HCT116 (cell line): Measurements from ENCODE around the gene CYLC1. TPM values are rescaled to one million over a fixed set of nuclear protein-coding genes. Genes with fewer than 3 reads are reported as not detected.

Source experiments
- ATAC-seq: fragments of 200-7000 bp; cut with Tn5 transposase; 2 replicates; pipeline ENCODE4 v1.9.1; 2020; ENCODE audit warnings: mild to moderate bottlenecking, moderate library complexity
- BruUV-seq: library from RNA; stranded (reverse); fragments of 400-500 nt; replicated peaks from 2 replicates; lab custom pipeline; 2021; lab: Mats Ljungman, UMichigan
- CTCF ChIA-PET: fragments of 300-600 bp; sonication (Branson Sonifier 250); formaldehyde crosslinking; loops from one replicate; lab custom pipeline; 2021; ENCODE audit warnings: antibody characterized with exemption; lab: Charles Lee
- POLR2A ChIA-PET: fragments of 300-600, 350-600 bp; sonication (Branson Sonifier 250); formaldehyde crosslinking; loops from one replicate; lab custom pipeline; 2021; ENCODE audit warnings: antibody characterized with exemption; lab: Charles Lee
- RAD21 ChIA-PET, 2 experiments: fragments of 300-600 bp; sonication (Branson Sonifier 250); formaldehyde crosslinking; loops; one replicate each; lab custom pipeline; 2023; ENCODE audit warnings: low total read pairs in 2 of 2; ENCODE audit not compliant: uncharacterized antibody in 2 of 2, unreplicated experiment in 2 of 2, low non-redundant PET in 1 of 2; lab: Charles Lee
- DNase-seq: peaks from one replicate; pipeline ENCODE4 v3.0.0-alpha.2; 2010; ENCODE audit warnings: low read depth, low spot score
- H2AFZ ChIP-seq: fragments of 200-600 bp; shearing (Covaris generic), sonication (generic); 2 replicates; pipeline ENCODE4 v1.6.1; 2017; ENCODE audit warnings: low read depth, mixed run types, mixed read lengths, antibody characterized with exemption, low read length; ENCODE audit not compliant: poor library complexity, severe bottlenecking
- H3K27ac ChIP-seq: 2 replicates; pipeline ENCODE4 v1.5.1; 2012; ENCODE audit warnings: low read depth, low read length
- H3K27me3 ChIP-seq: fragments of 200-600 bp; sonication (generic); 2 replicates; pipeline ENCODE4 v1.6.1; 2016; ENCODE audit warnings: mixed run types, low read length, mixed read lengths; ENCODE audit not compliant: insufficient read depth
- H3K36me3 ChIP-seq, 2 experiments: fragments of 200-500 bp in 1 of 2; fragments of 200-600 bp in 1 of 2; sonication (Bioruptor generic) in 1 of 2; sonication (generic) in 1 of 2; 2 replicates each; pipeline versions ENCODE4 v1.5.1 to v1.6.1; 2014 to 2016; ENCODE audit warnings: low read length in 2 of 2, inconsistent platforms in 1 of 2, mixed read lengths in 1 of 2, mixed run types in 1 of 2; ENCODE audit not compliant: insufficient read depth in 2 of 2, control insufficient read depth in 1 of 2
- H3K4me1 ChIP-seq, 2 experiments: fragments of 200-600 bp in 1 of 2; sonication (generic) in 1 of 2; 2 replicates each; pipeline versions ENCODE4 v1.5.1 to v1.6.1; 2012 to 2017; ENCODE audit warnings: low read length in 2 of 2, inconsistent platforms in 1 of 2, mild to moderate bottlenecking in 1 of 2, mixed read lengths in 1 of 2, mixed run types in 1 of 2, moderate library complexity in 1 of 2; ENCODE audit not compliant: insufficient read depth in 2 of 2, control insufficient read depth in 1 of 2
- H3K4me2 ChIP-seq: fragments of 200-600 bp; sonication (generic); 2 replicates; pipeline ENCODE4 v1.6.1; 2017; ENCODE audit warnings: mixed run types, low read length, mixed read lengths
- H3K4me3 ChIP-seq, 2 experiments: fragments of 200-600 bp in 1 of 2; sonication (generic) in 1 of 2; replicated peaks in 1 of 2; 2 replicates each; pipeline ENCODE4 v1.5.1; 2011 to 2016; ENCODE audit warnings: low read length in 2 of 2, control low read depth in 1 of 2, low read depth in 1 of 2, mild to moderate bottlenecking in 1 of 2, mixed read lengths in 1 of 2, mixed run types in 1 of 2
- H3K79me2 ChIP-seq: fragments of 200-600 bp; sonication (generic); 2 replicates; pipeline ENCODE4 v1.6.1; 2017; ENCODE audit warnings: mild to moderate bottlenecking, mixed run types, low read length, moderate library complexity, mixed read lengths; ENCODE audit not compliant: insufficient read depth
- H3K9ac ChIP-seq: fragments of 200-600 bp; sonication (generic); 2 replicates; pipeline ENCODE4 v1.6.1; 2016; ENCODE audit warnings: low read length, mixed read lengths
- H3K9me2 ChIP-seq: fragments of 200-600 bp; sonication (generic), shearing (Covaris generic); 2 replicates; pipeline ENCODE4 v1.6.1; 2017; ENCODE audit warnings: mixed run types, mild to moderate bottlenecking, moderate library complexity; ENCODE audit not compliant: insufficient read depth
- H3K9me3 ChIP-seq, 2 experiments: fragments of 200-500 bp in 1 of 2; fragments of 200-600 bp in 1 of 2; sonication (Bioruptor generic) in 1 of 2; sonication (generic) in 1 of 2; 2 replicates each; pipeline ENCODE4 v1.6.1; 2014 to 2017; ENCODE audit warnings: low read length in 2 of 2, mixed read lengths in 2 of 2, inconsistent platforms in 1 of 2, low read depth in 1 of 2, mild to moderate bottlenecking in 1 of 2, mixed run types in 1 of 2, moderate library complexity in 1 of 2; ENCODE audit not compliant: control insufficient read depth in 1 of 2, insufficient read depth in 1 of 2
- H4K20me1 ChIP-seq: fragments of 200-600 bp; sonication (generic), shearing (Covaris generic); 2 replicates; pipeline ENCODE4 v1.6.1; 2017; ENCODE audit warnings: mixed run types, mild to moderate bottlenecking, moderate library complexity; ENCODE audit not compliant: insufficient read depth
- CEBPB ChIP-seq: IDR thresholded peaks from 2 replicates; pipeline ENCODE4 v1.6.1; 2012; ENCODE audit warnings: low read depth
- ELF1 ChIP-seq: IDR thresholded peaks from 2 replicates; pipeline ENCODE4 v1.6.1; 2012; ENCODE audit warnings: low read depth, borderline replicate concordance
- EZH2phosphoT487 ChIP-seq: fragments of 200-600 bp; IDR thresholded peaks from 2 replicates; pipeline ENCODE4 v1.6.1; 2018; ENCODE audit warnings: antibody characterized with exemption, borderline replicate concordance
- RAD21 ChIP-seq: IDR thresholded peaks from 2 replicates; pipeline ENCODE4 v1.6.1; 2012; ENCODE audit warnings: low read depth, mild to moderate bottlenecking
- REST ChIP-seq: IDR thresholded peaks from 2 replicates; pipeline ENCODE4 v1.6.1; 2012; ENCODE audit warnings: low read depth
- TCF7L2 ChIP-seq: IDR thresholded peaks from 2 replicates; pipeline ENCODE4 v1.7.0; 2011; ENCODE audit warnings: borderline replicate concordance, inconsistent platforms; ENCODE audit not compliant: insufficient read depth, insufficient read length; ENCODE audit errors: extremely low read depth
- ZFX ChIP-seq: fragments of 450-650 bp; IDR thresholded peaks from 2 replicates; pipeline ENCODE4 v1.6.1; 2017
- ZNF274 ChIP-seq: fragments of 200-500 bp; sonication (Bioruptor generic); IDR thresholded peaks from 2 replicates; pipeline ENCODE4 v1.6.1; 2014; ENCODE audit warnings: mild to moderate bottlenecking, low read depth, low read length, inconsistent platforms
- intact Hi-C: fragments of 100-400 bp; cut with micrococcal nuclease; formaldehyde crosslinking; loops from 2 replicates; pipeline ENCODE4 v1.10.0; 2022
- total RNA-seq: library from RNA; stranded (reverse); gene quantifications from one replicate; pipeline ENCODE4 v1.2.1, GENCODE V29; 2021; ENCODE audit not compliant: unreplicated experiment

Gene CYLC1
- total RNA-seq, 1 experiment from 2014 or later: not detected

- H3K9ac ChIP-seq: no peak overlapping the region
- no peak overlapping the region for H2AFZ ChIP-seq
- ATAC-seq: no peak
- TF ChIP-seq TCF7L2: no peak
- no peak for TF ChIP-seq CEBPB
- TF ChIP-seq ELF1: no peak
- no peak for TF ChIP-seq ZFX
- DNase-seq: no peak
- H3K4me1 ChIP-seq: no peaks in the 10 kb centered on the region
- H3K36me3 ChIP-seq: no peaks in the 10 kb centered on the region
- H3K4me3 ChIP-seq: no peak overlapping the region
- ChIA-PET CTCF (no interaction called here), POLR2A (no interaction called here), RAD21 (no interaction called here)
- H3K27ac ChIP-seq: no peak overlapping the region
- H3K4me2 ChIP-seq: no peak overlapping the region
- no TSS peak for BruUV-seq
- H3K27me3 ChIP-seq: no peaks in the 10 kb centered on the region
- no peaks in the 10 kb centered on the region for H4K20me1 ChIP-seq
- no peaks in the 10 kb centered on the region for H3K9me2 ChIP-seq
- intact Hi-C loops: no loop called here
- no peaks in the 10 kb centered on the region for H3K79me2 ChIP-seq
- no peaks in the 10 kb centered on the region for H3K9me3 ChIP-seq
Observed at GRCh38 chrX:83819304-83819703, 41.6 kb upstream of the CYLC1 start.

GRCh38 chrX:83829874-83830273 is 31.1 kb upstream of the CYLC1 start:
- no peak overlapping the region for H3K9ac ChIP-seq
- H3K4me2 ChIP-seq: no peak overlapping the region
- H3K4me3 ChIP-seq: no peak overlapping the region
- POLR2A ChIA-PET: no interaction called here
- no peak overlapping the region for H2AFZ ChIP-seq
- H3K27ac ChIP-seq: no peak overlapping the region
- DNase-seq: no peak
- no peak for ATAC-seq
- no peaks in the 10 kb centered on the region for H3K4me1 ChIP-seq
- no peaks in the 10 kb centered on the region for H3K9me2 ChIP-seq
- no TSS peak for BruUV-seq
- no peaks in the 10 kb centered on the region for H3K36me3 ChIP-seq
- CTCF ChIA-PET: no interaction called here
- intact Hi-C loops: no loop called here
- H4K20me1 ChIP-seq: no peaks in the 10 kb centered on the region
- RAD21 ChIA-PET: no interaction called here
- H3K9me3 ChIP-seq: no peaks in the 10 kb centered on the region
- H3K27me3 ChIP-seq: no peaks in the 10 kb centered on the region
- TF ChIP-seq REST (no peak), TCF7L2 (no peak), EZH2phosphoT487 (no peak), CEBPB (no peak), RAD21 (no peak), ZNF274 (no peak)
- no peaks in the 10 kb centered on the region for H3K79me2 ChIP-seq
